NT2/D1 (cell line): ENCODE measurements around the gene RPN2.
A peak's percentile ranks its signal among the peaks of the same experiment; 100 is the strongest.

Source experiments
- DNase-seq: peaks from one replicate; pipeline ENCODE4 v3.0.0-alpha.2; 2011; ENCODE audit warnings: low read depth, low spot score
- H3K27me3 ChIP-seq: 2 replicates; pipeline ENCODE4 v1.6.0; 2011; ENCODE audit warnings: mild to moderate bottlenecking; ENCODE audit not compliant: insufficient read length, insufficient read depth
- H3K36me3 ChIP-seq: 2 replicates; pipeline ENCODE4 v1.6.1; 2011; ENCODE audit warnings: mild to moderate bottlenecking, low read length, mixed read lengths; ENCODE audit not compliant: insufficient read depth, insufficient read length
- H3K4me1 ChIP-seq: 2 replicates; pipeline ENCODE4 v1.5.1; 2011; ENCODE audit not compliant: insufficient read depth, insufficient read length
- H3K4me3 ChIP-seq: 2 replicates; pipeline ENCODE4 v1.5.1; 2011; ENCODE audit warnings: low read depth; ENCODE audit not compliant: insufficient read length
- H3K9ac ChIP-seq: 2 replicates; pipeline ENCODE4 v1.6.0; 2011; ENCODE audit warnings: low read depth; ENCODE audit not compliant: insufficient read length
- H3K9me3 ChIP-seq: 2 replicates; pipeline ENCODE4 v1.5.1; 2011; ENCODE audit warnings: mild to moderate bottlenecking, low read length; ENCODE audit not compliant: insufficient read depth
- SUZ12 ChIP-seq: IDR thresholded peaks from 2 replicates; pipeline ENCODE4 v1.6.1; 2011; ENCODE audit not compliant: insufficient read length, insufficient read depth; ENCODE audit errors: extremely low read depth
- YY1 ChIP-seq: IDR thresholded peaks from 2 replicates; pipeline ENCODE4 v1.6.1; 2011; ENCODE audit not compliant: insufficient read length, insufficient read depth
- ZNF274 ChIP-seq: IDR thresholded peaks from 2 replicates; pipeline ENCODE4 v1.6.1; 2011; ENCODE audit warnings: mild to moderate bottlenecking, low read depth, low read length

Gene RPN2

DNA sequence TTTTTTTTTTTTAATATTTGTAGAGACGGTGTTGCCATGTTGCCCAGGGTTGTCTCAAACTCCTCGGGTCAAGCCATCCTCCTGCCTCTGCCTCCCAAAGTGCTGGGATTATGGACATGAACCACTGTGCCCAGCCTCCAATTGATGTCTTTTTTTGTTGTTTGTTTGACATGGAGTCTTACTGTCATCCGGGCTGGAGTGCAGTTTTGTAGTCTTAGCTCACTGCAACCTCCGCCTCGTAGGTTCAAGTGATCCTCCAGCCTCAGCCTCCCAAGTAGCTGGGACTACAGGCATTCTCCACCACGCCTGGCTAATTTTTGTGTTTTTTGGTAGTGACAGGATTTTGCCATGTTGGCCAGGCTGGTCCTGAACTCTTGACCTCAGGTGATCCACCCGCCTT lies 9.7 kb downstream of the RPN2 start:
- TF ChIP-seq YY1 (no peak), ZNF274 (no peak), SUZ12 (no peak)
- H3K27me3 ChIP-seq = no peaks in the 10 kb centered on the region
- H3K36me3 ChIP-seq = peaks cover 79% of the 10 kb centered on the region
- H3K4me1 ChIP-seq = peaks cover under 1% of the 10 kb centered on the region
- H3K4me3 ChIP-seq = no peak overlapping the region
- no peaks in the 10 kb centered on the region for H3K9me3 ChIP-seq
- H3K9ac ChIP-seq = no peak overlapping the region
- no peak for DNase-seq

DNA sequence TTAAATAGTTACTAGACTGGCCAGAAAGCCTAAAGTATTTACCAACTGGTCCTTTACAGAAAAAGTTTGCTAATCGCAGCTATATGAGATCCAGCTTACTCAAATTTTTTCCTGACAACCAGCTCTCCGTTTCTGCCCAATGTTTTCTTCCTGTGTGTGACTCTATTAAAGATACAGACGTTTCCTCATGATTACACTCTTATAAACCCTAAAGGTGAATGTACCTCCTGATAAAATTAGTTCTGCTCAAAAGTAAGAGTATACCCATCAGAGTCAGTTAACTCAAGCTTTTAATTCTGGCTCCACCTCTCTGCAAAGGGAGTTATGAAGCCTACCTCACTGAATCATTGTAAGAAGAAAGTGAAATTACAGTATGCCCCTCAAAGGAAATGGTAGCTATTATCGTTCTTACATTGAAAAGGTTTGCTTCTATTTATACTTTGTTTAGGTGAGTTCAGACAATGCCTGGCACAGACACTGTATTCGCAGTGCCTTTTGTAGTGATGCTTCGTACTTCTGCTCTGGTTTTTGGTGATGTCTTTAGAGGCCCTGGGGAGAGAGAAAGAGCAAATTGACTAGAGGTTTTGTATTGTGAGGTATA lies 10.4 kb downstream of the RPN2 start:
- Histone ChIP-seq H3K4me3 (no peak overlapping the region), H3K9ac (no peak overlapping the region), H3K4me1 (peaks cover 3% of the 10 kb centered on the region), H3K36me3 (peaks cover 75% of the 10 kb centered on the region), H3K9me3 (no peaks in the 10 kb centered on the region), H3K27me3 (no peaks in the 10 kb centered on the region)
- DNase-seq = no peak
- TF ChIP-seq YY1 = no peak

DNA sequence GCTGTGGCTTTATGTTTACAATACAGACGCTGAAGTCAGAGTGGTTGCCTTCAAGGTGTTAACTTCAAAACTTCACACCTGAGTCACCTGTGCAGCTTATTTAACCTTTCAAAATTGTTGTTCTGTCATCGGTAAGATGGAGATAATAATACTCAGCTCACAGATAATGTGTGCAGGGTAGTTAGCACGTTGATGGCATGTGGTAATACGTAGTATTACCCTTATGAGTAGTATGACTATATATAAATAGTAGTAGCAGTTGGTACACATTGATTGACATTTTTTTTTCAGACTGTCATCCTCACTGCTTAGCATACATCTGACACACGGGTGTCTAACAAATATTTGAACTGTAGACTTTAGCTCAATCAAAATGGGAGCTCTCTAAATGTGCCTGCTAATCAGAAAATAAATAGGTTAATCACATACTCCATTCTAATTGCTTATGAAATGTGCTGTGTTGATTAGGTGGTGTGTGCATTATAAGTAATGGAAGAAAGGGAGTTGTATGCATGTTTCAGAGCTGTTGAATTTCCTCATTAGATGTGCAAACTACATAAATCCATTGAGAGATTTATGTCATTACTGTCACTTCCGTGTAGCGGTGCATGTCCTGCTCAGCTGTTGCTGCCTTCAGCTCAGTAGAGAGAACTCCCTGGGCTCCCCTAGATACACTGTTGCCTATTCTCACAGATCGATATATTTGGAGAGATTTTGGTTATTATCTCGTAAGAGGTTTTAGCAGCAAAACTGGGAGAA lies 11.4 kb downstream of the RPN2 start:
- no peak for DNase-seq

DNA sequence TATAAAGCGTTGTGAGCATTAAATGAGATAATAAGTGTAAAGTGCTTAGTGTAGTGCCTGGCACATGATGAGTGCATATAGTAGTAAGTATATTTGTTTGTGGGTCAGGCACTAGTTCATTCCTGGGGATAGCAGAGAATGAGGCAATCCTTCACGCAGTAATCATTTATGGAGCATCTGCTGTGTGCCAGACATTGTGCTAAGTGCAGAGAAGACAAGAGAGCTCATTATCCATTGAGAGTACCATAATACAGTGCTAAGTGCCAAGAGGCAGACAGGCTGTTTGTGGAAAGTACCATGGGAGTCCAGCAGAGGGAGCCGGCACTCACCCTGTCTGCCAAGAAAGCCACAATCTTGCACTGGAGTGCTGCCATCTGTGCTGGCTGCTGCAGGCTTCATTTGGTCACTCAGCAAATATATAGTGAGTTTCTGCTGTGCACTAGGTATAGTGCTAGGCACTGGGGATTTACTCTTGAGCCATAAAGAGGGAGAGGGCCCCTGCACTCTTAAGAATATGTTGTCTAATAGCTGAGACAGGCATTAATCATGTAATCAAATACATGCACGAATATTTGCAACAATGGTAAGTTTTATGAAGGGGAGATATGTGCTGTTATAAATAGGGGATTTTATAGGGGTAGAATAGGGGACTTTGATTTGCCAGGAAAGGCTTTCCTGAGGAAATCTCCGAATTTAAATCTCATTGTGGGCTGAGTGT lies 13.2 kb downstream of the RPN2 start:
- H3K36me3 ChIP-seq = peaks cover 66% of the 10 kb centered on the region
- H3K4me3 ChIP-seq = no peak overlapping the region
- H3K9me3 ChIP-seq = no peaks in the 10 kb centered on the region
- DNase-seq = peak; percentile 65
- H3K4me1 ChIP-seq = peaks cover 6% of the 10 kb centered on the region
- no peak overlapping the region for H3K9ac ChIP-seq
- TF ChIP-seq YY1 = no peak
- no peak for TF ChIP-seq ZNF274
- TF ChIP-seq SUZ12 = no peak
- H3K27me3 ChIP-seq = no peaks in the 10 kb centered on the region

More for the DNA sequence above, 11.4 kb downstream of the RPN2 start:
- Histone ChIP-seq H3K27me3 (no peaks in the 10 kb centered on the region), H3K9me3 (no peaks in the 10 kb centered on the region), H3K9ac (no peak overlapping the region), H3K4me3 (no peak overlapping the region), H3K36me3 (peaks cover 68% of the 10 kb centered on the region), H3K4me1 (peaks cover 6% of the 10 kb centered on the region)
- TF ChIP-seq ZNF274 (no peak), YY1 (no peak), SUZ12 (no peak)

DNA sequence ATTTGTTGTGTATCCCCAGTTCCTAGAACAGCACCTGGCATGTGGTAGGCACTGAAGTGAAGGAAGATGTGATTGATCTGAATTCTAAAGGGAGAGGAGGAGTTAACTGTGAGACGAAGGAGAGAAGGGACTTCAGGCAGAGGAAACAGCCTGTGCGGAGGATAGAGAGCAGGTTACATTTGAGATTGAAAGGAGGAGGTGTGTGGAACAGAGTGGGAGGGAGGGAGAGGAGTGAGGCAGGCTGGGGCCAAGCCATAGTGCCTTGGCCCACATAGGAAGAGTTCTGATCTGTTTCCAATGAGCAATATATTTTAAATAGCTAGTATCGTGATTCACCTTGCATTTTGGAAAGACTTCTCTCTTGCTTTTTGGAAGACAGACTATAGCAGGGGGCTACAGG lies 14.1 kb downstream of the RPN2 start:
- Histone ChIP-seq H3K4me3 (no peak overlapping the region), H3K36me3 (peaks cover 70% of the 10 kb centered on the region), H3K4me1 (peaks cover 6% of the 10 kb centered on the region), H3K27me3 (no peaks in the 10 kb centered on the region), H3K9me3 (no peaks in the 10 kb centered on the region), H3K9ac (no peak overlapping the region)
- no peak for DNase-seq
- no peak for TF ChIP-seq SUZ12
- no peak for TF ChIP-seq ZNF274
- no peak for TF ChIP-seq YY1

DNA sequence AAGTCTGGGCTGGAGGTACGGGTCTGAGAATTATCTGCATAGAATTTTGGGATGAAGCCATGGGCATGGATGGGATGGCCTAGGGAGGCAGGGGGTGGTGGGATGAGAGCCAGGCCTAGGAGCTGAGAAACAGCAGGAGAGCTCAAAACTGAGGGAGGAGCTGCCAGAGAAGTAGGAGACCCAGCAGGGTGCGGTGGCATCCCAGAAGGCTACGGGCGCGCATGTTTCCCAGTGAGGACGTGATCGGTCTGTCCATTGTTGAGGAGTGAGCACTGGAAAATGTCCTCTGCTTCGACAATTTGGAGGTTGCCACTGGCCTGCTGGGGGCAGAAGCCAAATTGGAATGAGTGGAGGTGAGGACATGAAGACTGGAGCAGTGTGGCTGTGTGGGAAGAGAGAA lies 14.7 kb downstream of the RPN2 start:
- no peaks in the 10 kb centered on the region for H3K9me3 ChIP-seq
- no peak overlapping the region for H3K9ac ChIP-seq
- H3K36me3 ChIP-seq = peaks cover 74% of the 10 kb centered on the region
- no peaks in the 10 kb centered on the region for H3K27me3 ChIP-seq
- DNase-seq = no peak
- no peak for TF ChIP-seq ZNF274
- no peak for TF ChIP-seq YY1
- no peak for TF ChIP-seq SUZ12
- no peak overlapping the region for H3K4me3 ChIP-seq
- H3K4me1 ChIP-seq = peaks cover 6% of the 10 kb centered on the region
